H1 (cell line): Measurements from ENCODE around the gene GPA33. TPM values are rescaled to one million over a fixed set of nuclear protein-coding genes. Genes with fewer than 3 reads are reported as not detected.

Experiments
- ATF2 ChIP-seq: IDR thresholded peaks from 2 replicates; pipeline ENCODE4 v1.6.1; 2012; ENCODE audit warnings: low read length, inconsistent platforms
- BRCA1 ChIP-seq: IDR thresholded peaks from 2 replicates; pipeline ENCODE4 v1.6.1; 2012; ENCODE audit warnings: low read depth, low read length, improper control_type of control experiment
- CBX8 ChIP-seq: fragments of 300-800, 300-1000 bp; sonication (generic); IDR thresholded peaks from 2 replicates; pipeline ENCODE4 v1.7.1; 2016; ENCODE audit warnings: low read depth, low read length, borderline replicate concordance
- POLR2A ChIP-seq, 2 experiments: IDR thresholded peaks; 1 replicate in 1 of 2; 2 replicates in 1 of 2; pipeline ENCODE4 v1.6.1; 2011; ENCODE audit warnings: low read depth in 2 of 2, low read length in 2 of 2, mild to moderate bottlenecking in 2 of 2; ENCODE audit errors: control extremely low read depth in 1 of 2
- RBBP5 ChIP-seq: IDR thresholded peaks from 2 replicates; pipeline ENCODE4 v1.7.1; 2012; ENCODE audit warnings: low read depth, mild to moderate bottlenecking, inconsistent platforms, low read length, moderate library complexity, borderline replicate concordance
- SIRT6 ChIP-seq: IDR thresholded peaks from one replicate; pipeline ENCODE4 v1.7.1; 2012; ENCODE audit warnings: low read length, inconsistent platforms
- polyA plus RNA-seq, 7 experiments: library from polyadenylated mRNA; depleted of rRNA in 3 of 7; stranded (reverse) in 5 of 7; unstranded in 2 of 7; fragments of >200 nt in 5 of 7; fragments of 200-250 nt in 2 of 7; gene quantifications; 1 replicate in 5 of 7; 2 replicates in 1 of 7; 4 replicates in 1 of 7; pipeline versions ENCODE4 v1.2.1 to v1.2.3, GENCODE V29; 2011 to 2013; ENCODE audit warnings: missing spikeins in 2 of 7, mixed read lengths in 2 of 7
- total RNA-seq: library from RNA; stranded (reverse); fragmentation: NEBNext Ultra II Directional; extraction: Animal tissue kit (Norgen Biotek cat#: 25700); gene quantifications from 2 replicates; pipeline ENCODE4 v1.2.1, GENCODE V29; 2021

Gene GPA33
- total and polyA plus RNA-seq, 2 of the 8 experiments (the other 6 are each of a cell fraction or from before 2014, with no cell fraction given), result 0.19 to 0.67 TPM

- no peak for TF ChIP-seq BRCA1
- TF ChIP-seq ATF2, result no peak
- TF ChIP-seq SIRT6, result no peak
- no peak for TF ChIP-seq POLR2A (IDR thresholded peaks at IDR 0.05; ENCODE audit: control extremely low read depth in 1 of 2, low read depth in 2 of 2, low read length in 2 of 2)
- TF ChIP-seq CBX8, result no peak
- no peak for TF ChIP-seq RBBP5
Measured at GRCh38 chr1:167084757-167085156, 5.4 kb downstream of the GPA33 start (continued).
